Measurements from ENCODE around the gene PIAS4.
"Not testable (repeated sequence)": the region's sequence is repeated elsewhere in the genome, so short reads cannot be mapped to it uniquely, and the experiment has no call there.

Gene PIAS4

GRCh38 chr19:4007836-4008539, 452 bp downstream of the PIAS4 start:
- H3K4me1 Mint-ChIP-seq (ENCODE audit: low read depth), result peaks cover 16% of the 10 kb centered on the region
- peak overlapping the region; percentile 81 for H3K27ac Mint-ChIP-seq
- H3K9me3 Mint-ChIP-seq, result no peaks in the 10 kb centered on the region
- H3K36me3 Mint-ChIP-seq (ENCODE audit: low read depth), result peaks cover 2% of the 10 kb centered on the region
- H3K27me3 Mint-ChIP-seq (ENCODE audit: low read depth), result no peaks in the 10 kb centered on the region
- peak overlapping the region; percentile 90 for H3K4me3 Mint-ChIP-seq

DNA sequence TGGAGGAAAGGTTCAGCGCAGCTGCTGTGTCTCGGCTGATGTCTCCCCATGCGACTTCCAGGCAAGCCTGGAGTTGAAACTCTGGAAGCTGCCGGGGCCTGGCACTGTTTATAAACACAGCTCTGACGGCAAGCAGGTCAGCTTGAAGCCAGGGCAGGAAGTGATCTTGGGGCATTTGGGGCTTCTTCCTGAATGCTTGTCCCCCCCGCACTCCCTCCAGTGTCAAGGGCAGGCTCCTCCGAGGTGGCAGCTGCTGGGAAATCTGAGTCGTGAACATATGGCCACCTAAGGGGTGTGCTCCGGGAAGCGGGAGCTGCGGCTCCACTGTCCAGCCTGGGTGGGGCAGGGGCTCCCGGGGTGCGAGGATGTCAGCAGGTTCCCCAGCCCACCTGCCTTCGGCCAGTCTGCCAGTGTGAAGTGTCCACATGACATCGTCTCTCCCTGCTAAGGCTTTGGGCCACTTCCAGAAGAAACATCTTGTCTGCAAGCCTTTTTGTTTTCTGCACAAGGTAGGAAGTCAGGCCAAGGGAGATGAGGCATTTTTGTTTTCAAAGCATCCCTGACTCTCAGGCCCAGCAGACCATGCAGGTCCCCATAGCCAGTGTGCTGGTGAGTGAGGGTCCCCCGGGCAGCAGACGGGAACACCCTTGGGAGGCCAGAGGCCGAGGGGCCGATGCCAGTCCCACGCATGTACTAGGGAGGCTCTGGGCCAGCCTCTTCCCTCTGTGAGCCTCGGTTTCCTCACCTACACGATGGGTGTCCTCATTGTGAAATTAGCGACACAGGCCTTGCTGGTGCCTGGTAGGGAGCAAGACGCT, 2.7 kb downstream of the PIAS4 start:
- Mint-ChIP-seq H3K27me3 (ENCODE audit: low read depth) (no peaks in the 10 kb centered on the region), H3K9me3 (no peaks in the 10 kb centered on the region), H3K36me3 (ENCODE audit: low read depth) (peaks cover 5% of the 10 kb centered on the region), H3K27ac (no peak overlapping the region), H3K4me3 (no peak overlapping the region), H3K4me1 (ENCODE audit: low read depth) (peaks cover 16% of the 10 kb centered on the region)

DNA sequence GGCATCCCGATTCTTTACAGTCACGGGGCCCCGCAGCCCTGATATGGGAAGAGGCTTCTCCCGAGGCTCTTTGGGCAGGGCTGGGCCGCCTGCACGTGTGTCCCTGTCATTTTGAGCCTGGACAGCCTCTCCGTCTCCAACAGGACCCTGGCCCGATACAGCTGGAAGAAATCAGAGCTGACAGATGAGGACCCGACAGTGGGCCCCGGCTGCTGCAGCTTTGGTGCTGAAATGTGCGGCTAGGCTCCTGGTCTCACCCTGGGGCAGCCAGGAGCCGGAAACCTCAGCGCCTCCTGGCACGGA, 3.2 kb downstream of the PIAS4 start:
- H3K4me3 Mint-ChIP-seq, result no peak overlapping the region
- no peaks in the 10 kb centered on the region for H3K27me3 Mint-ChIP-seq (ENCODE audit: low read depth)
- peaks cover 16% of the 10 kb centered on the region for H3K4me1 Mint-ChIP-seq (ENCODE audit: low read depth)
- no peak overlapping the region for H3K27ac Mint-ChIP-seq
- H3K9me3 Mint-ChIP-seq, result no peaks in the 10 kb centered on the region
- H3K36me3 Mint-ChIP-seq (ENCODE audit: low read depth), result peaks cover 5% of the 10 kb centered on the region

GRCh38 chr19:4011430-4011829, 3.9 kb downstream of the PIAS4 start:
- H3K9me3 Mint-ChIP-seq; H3K36me3 Mint-ChIP-seq (ENCODE audit: low read depth); H3K27ac Mint-ChIP-seq; H3K27me3 Mint-ChIP-seq (ENCODE audit: low read depth): not testable (repeated sequence)
- Mint-ChIP-seq H3K4me3 (peak overlapping the region; percentile 34), H3K4me1 (ENCODE audit: low read depth) (peaks cover 14% of the 10 kb centered on the region)

DNA sequence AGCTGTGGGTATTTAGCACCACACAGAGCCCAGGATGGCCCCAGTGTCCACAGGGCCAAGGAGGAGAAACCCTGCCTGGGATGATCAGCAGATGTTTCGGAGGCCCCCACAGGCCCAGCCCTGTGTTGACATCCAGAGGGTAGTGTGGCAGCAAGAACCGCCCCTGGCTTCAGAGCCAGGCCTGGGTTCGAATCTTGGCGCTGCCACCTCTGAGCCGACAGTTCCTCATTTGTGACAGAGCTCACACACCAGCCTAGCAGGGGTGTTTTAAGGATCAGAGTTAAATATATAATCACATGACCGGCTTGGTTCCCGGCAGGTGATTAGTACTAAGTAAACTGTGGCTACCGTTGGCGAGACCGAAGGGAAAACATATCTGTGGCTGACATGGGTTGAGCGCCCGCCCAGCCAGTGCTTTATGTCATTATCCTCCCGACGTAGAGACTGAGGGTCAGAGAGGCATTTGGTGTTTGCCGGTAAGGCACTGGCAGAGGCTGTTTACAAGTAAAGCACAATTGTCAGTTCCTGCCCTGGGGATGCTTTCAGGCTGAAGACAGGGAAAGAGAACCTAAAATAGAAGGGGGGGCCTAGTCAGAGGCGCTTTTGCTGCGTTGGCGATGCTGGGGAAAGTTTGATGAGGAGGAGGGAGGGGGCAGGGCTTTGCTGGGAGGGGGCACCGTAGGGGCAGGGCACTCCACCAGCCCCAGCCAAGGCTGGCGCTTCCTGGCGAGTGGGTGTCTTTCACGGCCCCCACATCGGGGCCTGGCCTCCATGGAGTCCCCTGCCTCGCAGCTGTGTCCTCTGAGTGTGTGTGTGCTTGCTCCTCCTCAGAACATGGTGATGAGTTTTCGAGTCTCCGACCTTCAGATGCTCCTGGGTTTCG, 4.8 kb downstream of the PIAS4 start:
- no peak overlapping the region for H3K27ac Mint-ChIP-seq
- no peaks in the 10 kb centered on the region for H3K9me3 Mint-ChIP-seq
- peaks cover 14% of the 10 kb centered on the region for H3K4me1 Mint-ChIP-seq (ENCODE audit: low read depth)
- peaks cover 5% of the 10 kb centered on the region for H3K36me3 Mint-ChIP-seq (ENCODE audit: low read depth)
- H3K27me3 Mint-ChIP-seq (ENCODE audit: low read depth), result no peaks in the 10 kb centered on the region
- no peak overlapping the region for H3K4me3 Mint-ChIP-seq

DNA sequence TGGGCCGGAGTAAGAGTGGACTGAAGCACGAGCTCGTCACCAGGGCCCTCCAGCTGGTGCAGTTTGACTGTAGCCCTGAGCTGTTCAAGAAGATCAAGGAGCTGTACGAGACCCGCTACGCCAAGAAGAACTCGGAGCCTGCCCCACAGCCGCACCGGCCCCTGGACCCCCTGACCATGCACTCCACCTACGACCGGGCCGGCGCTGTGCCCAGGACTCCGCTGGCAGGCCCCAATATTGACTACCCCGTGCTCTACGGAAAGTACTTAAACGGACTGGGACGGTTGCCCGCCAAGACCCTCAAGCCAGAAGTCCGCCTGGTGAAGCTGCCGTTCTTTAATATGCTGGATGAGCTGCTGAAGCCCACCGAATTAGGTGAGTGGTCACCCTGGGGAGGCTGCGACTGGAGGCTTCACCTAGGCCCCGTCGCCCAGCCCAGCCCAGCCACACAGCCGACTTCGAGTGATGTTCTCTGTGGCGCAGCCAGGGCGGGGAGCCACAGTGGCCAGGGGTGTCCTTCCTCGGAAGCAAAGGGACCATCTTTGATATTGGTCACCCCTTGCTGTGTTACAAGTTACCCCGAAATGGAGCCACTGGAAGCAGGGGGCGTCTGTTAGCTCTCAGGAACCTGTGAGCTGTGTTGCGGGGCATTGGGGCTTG, 5.6 kb downstream of the PIAS4 start:
- H3K27me3 Mint-ChIP-seq (ENCODE audit: low read depth), result no peaks in the 10 kb centered on the region
- peaks cover 14% of the 10 kb centered on the region for H3K4me1 Mint-ChIP-seq (ENCODE audit: low read depth)
- no peak overlapping the region for H3K27ac Mint-ChIP-seq
- no peaks in the 10 kb centered on the region for H3K9me3 Mint-ChIP-seq
- H3K36me3 Mint-ChIP-seq (ENCODE audit: low read depth), result peaks cover 5% of the 10 kb centered on the region
- H3K4me3 Mint-ChIP-seq, result no peak overlapping the region

- Mint-ChIP-seq H3K36me3 (ENCODE audit: low read depth) (peaks cover 5% of the 10 kb centered on the region), H3K27ac (no peak overlapping the region), H3K27me3 (ENCODE audit: low read depth) (no peaks in the 10 kb centered on the region), H3K4me1 (ENCODE audit: low read depth) (peaks cover 7% of the 10 kb centered on the region), H3K4me3 (no peak overlapping the region), H3K9me3 (no peaks in the 10 kb centered on the region)
Measured at GRCh38 chr19:4013886-4014540, 6.5 kb downstream of the PIAS4 start.

- Mint-ChIP-seq H3K9me3 (no peaks in the 10 kb centered on the region), H3K27ac (no peak overlapping the region), H3K4me3 (no peak overlapping the region), H3K36me3 (ENCODE audit: low read depth) (peaks cover 5% of the 10 kb centered on the region), H3K4me1 (ENCODE audit: low read depth) (peaks cover 5% of the 10 kb centered on the region), H3K27me3 (ENCODE audit: low read depth) (no peaks in the 10 kb centered on the region)
Measured at GRCh38 chr19:4014541-4015491, 7.3 kb downstream of the PIAS4 start.

- Mint-ChIP-seq H3K4me3 (no peak overlapping the region), H3K36me3 (ENCODE audit: low read depth) (peaks cover 8% of the 10 kb centered on the region), H3K27ac (no peak overlapping the region), H3K9me3 (no peaks in the 10 kb centered on the region), H3K27me3 (ENCODE audit: low read depth) (no peaks in the 10 kb centered on the region), H3K4me1 (ENCODE audit: low read depth) (peaks cover 7% of the 10 kb centered on the region)
Measured at GRCh38 chr19:4015705-4016402, 8.3 kb downstream of the PIAS4 start.

DNA sequence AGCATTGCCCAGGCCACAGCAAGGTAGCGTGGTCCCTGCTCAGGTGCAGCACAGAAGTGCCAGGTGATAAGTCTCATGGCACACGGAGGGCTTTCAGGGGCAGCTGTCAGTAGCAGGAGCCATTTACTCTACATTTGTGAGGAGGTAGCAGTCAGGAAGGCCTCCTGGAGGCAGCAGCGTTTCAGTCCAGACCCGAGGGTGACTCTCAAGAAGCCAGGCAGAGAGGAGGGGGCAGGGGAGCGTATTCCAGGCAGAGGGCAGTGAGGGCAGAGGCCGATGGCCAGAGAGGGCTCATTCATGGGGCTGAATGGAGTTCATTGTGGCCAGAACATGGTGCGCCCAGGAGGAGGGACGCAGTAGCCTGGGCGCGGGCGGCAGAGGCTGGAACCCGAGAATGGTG, 8.9 kb downstream of the PIAS4 start:
- H3K4me1 Mint-ChIP-seq (ENCODE audit: low read depth), result peaks cover 3% of the 10 kb centered on the region
- H3K27ac Mint-ChIP-seq, result no peak overlapping the region
- H3K4me3 Mint-ChIP-seq, result no peak overlapping the region
- H3K9me3 Mint-ChIP-seq, result no peaks in the 10 kb centered on the region
- peaks cover 10% of the 10 kb centered on the region for H3K36me3 Mint-ChIP-seq (ENCODE audit: low read depth)
- H3K27me3 Mint-ChIP-seq (ENCODE audit: low read depth), result no peaks in the 10 kb centered on the region

- Mint-ChIP-seq H3K27ac (no peak overlapping the region), H3K4me1 (ENCODE audit: low read depth) (peaks cover 3% of the 10 kb centered on the region), H3K36me3 (ENCODE audit: low read depth) (peaks cover 13% of the 10 kb centered on the region), H3K27me3 (ENCODE audit: low read depth) (no peaks in the 10 kb centered on the region), H3K9me3 (no peaks in the 10 kb centered on the region), H3K4me3 (no peak overlapping the region)
Measured at GRCh38 chr19:4016903-4017638, 9.5 kb downstream of the PIAS4 start.

DNA sequence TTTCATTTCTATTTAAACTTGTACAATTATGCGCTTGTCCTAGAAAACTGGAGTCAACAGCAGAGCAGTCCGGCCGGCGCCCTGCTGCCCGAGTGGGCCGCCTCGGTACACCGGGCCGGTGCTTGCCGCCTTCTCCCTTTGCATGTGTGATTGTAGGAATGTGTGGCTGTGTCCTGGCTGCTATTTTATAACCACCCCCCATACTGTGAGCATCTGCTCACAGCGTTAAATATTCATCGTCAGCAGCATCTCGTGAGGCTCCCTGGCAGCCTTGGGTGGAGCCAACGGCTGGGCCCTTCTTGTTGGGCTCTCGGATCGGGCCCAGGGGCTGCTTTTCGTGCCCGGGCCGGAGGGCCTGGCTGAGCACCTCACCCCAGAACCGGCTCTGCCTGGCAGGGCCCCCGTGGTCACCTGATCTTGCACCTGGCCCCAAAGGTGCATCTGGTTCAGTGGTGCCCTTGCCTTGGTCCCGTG, 10.6 kb downstream of the PIAS4 start:
- H3K4me1 Mint-ChIP-seq (ENCODE audit: low read depth), result peaks cover 2% of the 10 kb centered on the region
- H3K27ac Mint-ChIP-seq, result no peak overlapping the region
- H3K36me3 Mint-ChIP-seq (ENCODE audit: low read depth), result peaks cover 10% of the 10 kb centered on the region
- no peak overlapping the region for H3K4me3 Mint-ChIP-seq
- no peaks in the 10 kb centered on the region for H3K9me3 Mint-ChIP-seq
- no peaks in the 10 kb centered on the region for H3K27me3 Mint-ChIP-seq (ENCODE audit: low read depth)

Data from T-helper 1 cell treated with Interleukin-12 subunit alpha and Interleukin-12 subunit beta and Interleukin-4 antibody, amounts not matched to agents 30 μg/mL and 1 μg/mL, for 36 hours (primary cell).